HG03432 (cell line): ENCODE measurements around the gene KLHL29.

Source experiments
- ATAC-seq: cut with Tn5 transposase; IDR thresholded peaks from one replicate; pipeline ENCODE4 v1.9.1; 2021; ENCODE audit warnings: mild to moderate bottlenecking, moderate library complexity; ENCODE audit not compliant: unreplicated experiment

KLHL29 gene

DNA sequence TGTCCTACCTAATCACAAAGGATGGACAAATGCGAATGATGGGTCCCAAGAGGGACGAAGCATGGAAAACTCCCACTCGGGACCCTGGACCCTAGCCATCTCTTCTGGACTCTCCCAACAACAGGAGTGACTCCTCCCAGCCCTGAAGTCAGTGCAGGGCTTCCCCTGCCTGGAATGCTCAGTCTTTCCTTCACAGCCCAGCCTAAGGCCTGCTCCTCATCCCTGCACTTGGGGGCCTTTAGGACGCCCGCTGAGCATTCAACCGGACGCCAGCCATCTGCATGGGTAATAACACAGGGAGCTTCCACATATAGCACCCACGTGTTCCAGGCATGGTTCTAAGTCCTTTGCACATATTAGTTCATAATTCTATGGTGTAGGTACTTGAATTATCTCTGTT, 237.5 kb downstream of the KLHL29 start:
- ATAC-seq: no peak

DNA sequence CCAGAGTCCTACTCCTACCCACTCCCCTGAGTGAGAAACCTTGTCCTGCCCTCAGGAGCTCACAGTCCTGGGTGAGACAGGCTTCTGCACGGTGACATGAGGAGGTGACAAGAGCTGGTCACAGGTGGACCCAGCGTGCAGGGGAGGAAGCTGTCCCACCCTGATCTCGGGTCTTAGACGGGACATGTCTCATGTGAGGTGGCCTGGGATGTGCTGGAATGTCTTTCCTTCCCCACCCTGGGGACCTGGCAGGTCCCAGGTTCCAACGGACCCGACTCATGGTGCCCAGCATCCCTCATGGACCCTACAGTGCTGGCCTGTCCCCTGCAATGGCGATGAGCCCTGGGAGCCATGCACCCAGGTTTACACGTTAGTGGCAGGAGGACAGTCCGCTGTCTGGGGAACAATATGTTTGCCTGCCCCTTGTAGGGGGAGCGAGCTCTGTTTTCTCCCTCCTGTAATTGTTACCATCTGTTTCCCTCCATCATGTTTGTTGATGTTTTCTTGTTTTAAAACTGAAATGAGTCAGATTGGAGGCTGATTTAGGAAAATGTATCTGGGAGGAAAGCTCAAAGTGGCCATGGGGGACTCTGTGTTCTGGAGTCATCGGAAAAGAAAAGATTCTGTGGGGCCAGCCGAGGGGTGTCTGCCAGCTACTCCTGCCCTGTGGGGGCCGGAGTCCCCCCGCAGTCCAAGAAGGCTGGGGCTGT, 238.1 kb downstream of the KLHL29 start:
- ATAC-seq: no peak

DNA sequence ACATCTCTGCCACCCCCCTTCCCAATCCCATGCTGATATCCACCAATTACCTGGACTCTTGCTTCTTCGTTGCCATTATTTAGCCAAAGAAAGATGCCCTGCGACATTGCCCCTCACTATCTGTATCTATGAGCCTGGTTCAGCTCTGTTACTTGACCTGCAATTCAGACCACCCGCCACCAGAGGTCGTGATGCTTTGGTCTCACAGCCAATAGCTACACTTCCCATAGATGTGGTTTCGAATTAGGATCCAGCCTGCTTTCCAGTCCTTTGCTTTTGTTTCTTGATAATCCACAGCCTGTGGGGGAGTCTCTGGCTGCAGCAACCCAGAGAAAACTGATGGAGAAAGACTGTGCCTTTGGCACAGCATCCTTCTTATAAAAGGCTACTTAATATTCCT, 239.4 kb downstream of the KLHL29 start:
- no peak for ATAC-seq

- no peak for ATAC-seq
These were observed 239.9 kb downstream of the KLHL29 start for GRCh38 chr2:23624915-23625314.

DNA sequence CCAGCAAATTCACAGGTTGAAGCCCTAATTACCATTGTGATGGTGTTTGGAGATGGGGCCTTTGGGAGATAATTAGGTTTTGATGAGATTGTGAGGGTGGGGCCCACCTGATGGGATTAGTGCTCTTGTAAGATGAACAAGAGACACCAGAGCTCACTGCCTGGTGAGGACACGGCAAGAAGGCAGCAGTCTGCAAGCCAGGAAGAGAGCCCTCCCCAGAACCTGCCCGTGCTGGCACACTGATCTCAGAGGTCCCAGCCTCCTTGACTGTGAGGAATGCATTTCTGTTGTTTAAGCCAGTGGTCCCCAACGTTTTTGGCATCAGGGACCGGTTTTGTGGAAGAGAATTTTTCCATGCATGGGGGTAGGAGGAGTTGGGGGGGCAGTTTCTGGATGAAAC, 240.7 kb downstream of the KLHL29 start:
- no peak for ATAC-seq

- no peak for ATAC-seq
These were observed 241.8 kb downstream of the KLHL29 start for GRCh38 chr2:23626701-23627230.

GRCh38 chr2:23627236-23628009, 242.4 kb downstream of the KLHL29 start:
- no peak for ATAC-seq

DNA sequence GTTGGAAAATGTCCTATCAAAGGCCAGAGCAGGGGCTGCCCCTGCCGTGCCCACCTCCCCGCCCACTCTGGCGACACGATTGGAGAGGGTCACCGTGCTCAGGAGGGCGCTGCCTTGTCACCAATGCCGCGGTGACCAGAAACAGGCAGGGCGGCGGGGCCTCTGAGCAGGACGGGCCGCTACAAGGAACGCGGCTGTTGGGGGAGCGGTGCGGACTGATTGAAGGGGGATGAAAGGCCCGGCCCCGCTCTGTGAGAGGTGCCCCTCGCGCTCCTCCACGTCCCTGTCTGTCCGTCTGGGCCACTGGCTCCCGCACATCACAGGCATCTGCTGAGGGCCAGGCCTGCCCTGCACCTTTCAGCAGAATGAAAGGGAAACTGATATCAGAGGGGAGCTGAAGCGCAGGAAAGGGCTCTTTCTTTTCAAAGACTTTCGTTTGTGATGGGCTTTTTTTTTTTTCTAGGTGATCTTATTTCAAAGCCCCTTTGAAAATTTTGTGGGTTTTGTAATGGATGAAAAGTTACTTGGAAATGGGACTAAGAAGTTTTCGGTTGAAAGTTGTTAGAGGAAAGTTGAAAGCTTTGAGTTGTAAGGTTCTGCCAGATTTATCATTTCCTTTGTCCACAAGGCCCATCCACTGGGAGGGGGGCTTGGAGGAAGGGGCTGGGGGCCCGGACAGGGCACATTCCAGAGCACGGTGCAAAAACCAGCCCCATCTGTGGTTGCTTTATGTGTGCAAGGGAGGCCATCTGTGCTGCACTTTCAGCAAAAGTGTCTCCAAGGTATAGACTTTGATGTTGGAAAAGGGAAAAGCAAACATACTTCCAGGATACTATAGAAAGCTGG, 244.2 kb downstream of the KLHL29 start:
- no peak for ATAC-seq

DNA sequence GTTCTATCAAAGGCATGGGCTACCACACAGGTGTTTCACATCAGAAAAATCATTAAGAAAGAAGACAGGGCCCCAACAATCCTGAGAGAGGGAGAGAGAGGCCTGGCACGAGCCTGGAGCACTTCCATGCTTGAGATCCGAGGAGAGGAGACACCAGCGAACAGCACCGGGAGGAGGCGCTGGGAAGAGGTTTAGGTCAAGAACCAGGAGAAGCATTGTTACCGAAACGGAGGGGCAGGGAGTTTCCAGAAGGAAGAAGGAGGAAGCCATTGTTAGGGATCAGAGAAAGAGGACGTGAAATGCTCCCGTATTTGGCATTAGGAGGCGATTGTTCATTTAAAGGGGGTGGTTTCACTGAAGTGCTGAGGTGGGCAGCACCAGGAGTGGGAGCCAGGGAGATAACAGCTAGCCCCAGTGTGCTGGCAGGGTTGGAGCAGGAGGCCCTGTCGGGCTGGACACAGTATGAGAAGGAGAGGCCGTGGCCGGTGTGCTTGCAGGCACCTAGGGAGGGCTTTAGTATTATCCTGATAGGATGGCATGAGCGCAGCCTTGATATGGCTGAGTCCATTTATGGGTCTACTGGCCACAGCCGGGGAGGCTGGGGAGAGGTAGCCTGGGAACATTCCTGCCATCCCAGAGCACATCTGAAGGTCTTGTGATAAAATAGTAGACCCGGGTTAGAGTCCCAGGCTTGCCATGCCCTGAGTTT, 244.9 kb downstream of the KLHL29 start:
- ATAC-seq: no peak

- ATAC-seq: no peak
These were observed 246.0 kb downstream of the KLHL29 start for GRCh38 chr2:23630961-23631360.

DNA sequence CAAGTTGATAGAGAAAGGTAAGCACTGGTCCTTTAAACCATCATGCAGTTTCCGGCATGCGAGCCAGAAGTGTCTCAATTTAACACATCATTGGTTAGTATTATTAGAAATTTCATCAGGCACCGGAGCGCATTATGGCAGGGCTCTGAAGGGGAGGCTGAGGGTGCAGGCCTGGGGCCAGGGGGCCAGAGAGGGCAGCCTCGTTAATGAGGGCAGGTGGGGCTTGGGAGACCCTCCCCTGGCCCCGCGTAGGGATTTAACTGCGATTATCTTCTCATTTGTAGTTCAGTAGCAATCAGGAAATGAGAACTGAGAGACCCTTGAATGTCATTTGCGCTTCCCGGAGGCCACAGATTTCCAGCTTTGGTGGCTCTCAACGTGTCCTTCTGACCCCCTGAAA, 246.4 kb downstream of the KLHL29 start:
- no peak for ATAC-seq

GRCh38 chr2:23632386-23632785, 247.4 kb downstream of the KLHL29 start:
- no peak for ATAC-seq

DNA sequence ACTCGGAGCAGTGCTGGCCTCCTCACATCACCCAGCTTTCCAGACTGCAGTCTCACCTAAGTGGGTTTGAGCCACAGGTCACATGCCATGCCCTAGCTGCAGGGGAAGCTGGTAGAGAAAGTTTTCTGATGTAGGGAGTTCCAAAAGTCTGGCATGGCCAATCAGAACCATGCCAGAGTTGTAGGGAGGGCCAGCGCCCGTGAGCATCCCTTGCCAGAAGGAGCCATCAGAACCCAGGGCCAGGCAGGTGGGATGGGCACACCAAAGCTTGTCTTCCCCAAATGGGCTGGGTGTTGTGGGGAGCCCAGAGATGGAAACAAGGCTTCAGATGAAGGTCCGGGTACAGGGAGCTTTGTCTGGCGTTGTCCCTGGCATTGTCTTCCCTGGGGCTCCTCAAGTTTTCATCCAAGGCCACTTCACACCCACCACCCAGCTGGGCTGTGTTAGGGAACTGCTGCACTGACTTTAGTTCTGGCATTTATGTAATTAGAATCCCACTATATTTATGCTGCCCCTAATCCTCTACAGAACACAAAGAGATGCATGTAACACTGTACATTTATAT, 247.9 kb downstream of the KLHL29 start:
- ATAC-seq: no peak

GRCh38 chr2:23633966-23634365, 249.0 kb downstream of the KLHL29 start:
- no peak for ATAC-seq

GRCh38 chr2:23635442-23636340, 250.7 kb downstream of the KLHL29 start:
- ATAC-seq: no peak

GRCh38 chr2:23636426-23636825, 251.4 kb downstream of the KLHL29 start:
- no peak for ATAC-seq

- ATAC-seq: no peak
These were observed 252.2 kb downstream of the KLHL29 start for GRCh38 chr2:23637011-23637778.

GRCh38 chr2:23639406-23639982, 254.5 kb downstream of the KLHL29 start:
- no peak for ATAC-seq
